ENCODE measurements around the gene EXOC3.

GRCh38 chr5:447501-447900 is 4.5 kb downstream of the EXOC3 start:
- TF ChIP-seq POLR2A (IDR thresholded peaks at IDR 0.05; ENCODE audit: control extremely low read depth in 1 of 2, low read depth in 2 of 2, low read length in 2 of 2) (no peak), CTCF (IDR thresholded peaks at IDR 0.05; ENCODE audit: control extremely low read depth in 1 of 3, insufficient read depth in 1 of 3, low read depth in 1 of 3, low read length in 3 of 3) (no peak), ATF3 (IDR thresholded peaks at IDR 0.05; ENCODE audit: insufficient read depth, low read depth, low read length) (no peak), MAX (IDR thresholded peaks at IDR 0.05) (no peak), ATF2 (IDR thresholded peaks at IDR 0.05; ENCODE audit: low read length) (no peak), EP300 (IDR thresholded peaks at IDR 0.05; ENCODE audit: borderline replicate concordance in 1 of 2, low read depth in 2 of 2, low read length in 2 of 2) (no peak), POLR2AphosphoS5 (IDR thresholded peaks at IDR 0.05; ENCODE audit: low read depth, low read length) (no peak), HDAC2 (IDR thresholded peaks at IDR 0.05; ENCODE audit: borderline replicate concordance in 1 of 2, low read depth in 2 of 2, low read length in 2 of 2) (no peak)
